Thoracic aorta (tissue), 2 donors: ENCODE results near the gene INHBE. TPM values are rescaled to one million over a fixed set of nuclear protein-coding genes. Genes with fewer than 3 reads are reported as not detected.

Experiments used
- ATAC-seq: fragments of 150-250 bp; one replicate; pipeline ENCODE4 v1.8.0; 2017; ENCODE audit warnings: low read depth; ENCODE audit not compliant: insufficient number of reproducible peaks, low FRiP score
- DNase-seq: peaks from one replicate; pipeline ENCODE4 v3.0.0-alpha.2; 2020; ENCODE audit warnings: low spot score
- H3K27ac ChIP-seq, 2 donors: fragments of 200-600 bp; sonication (generic); 1 replicate in 1 of 2; 2 replicates in 1 of 2; pipeline ENCODE4 v1.5.1; 2016; ENCODE audit warnings: mild to moderate bottlenecking in 2 of 2, moderate library complexity in 2 of 2
- H3K27me3 ChIP-seq: fragments of 200-600 bp; sonication (generic); replicated peaks from 2 replicates; pipeline ENCODE4 v1.6.0; 2016; ENCODE audit warnings: mild to moderate bottlenecking; ENCODE audit not compliant: insufficient read depth
- H3K36me3 ChIP-seq: fragments of 200-600 bp; sonication (generic); one replicate; pipeline ENCODE4 v1.5.1; 2016
- H3K4me1 ChIP-seq, 2 donors: fragments of 200-600 bp; sonication (generic); 1 replicate in 1 of 2; 2 replicates in 1 of 2; pipeline versions ENCODE4 v1.5.1 to v1.6.0; 2016; ENCODE audit warnings: low read depth in 2 of 2, mild to moderate bottlenecking in 1 of 2; ENCODE audit not compliant: control insufficient read depth in 1 of 2
- H3K4me3 ChIP-seq: fragments of 200-600 bp; sonication (generic); 2 replicates; pipeline ENCODE4 v1.5.1; 2016; ENCODE audit warnings: mild to moderate bottlenecking
- H3K9me3 ChIP-seq: fragments of 200-600 bp; sonication (generic); 2 replicates; pipeline ENCODE4 v1.5.1; 2016
- total RNA-seq, 2 donors: library from RNA; depleted of rRNA; stranded (reverse); fragments of >200 nt; gene quantifications; one replicate each; pipeline versions ENCODE4 v1.1.0 to v1.2.3, GENCODE V29; 2016
- TF ChIP-seq, protein P1 (sequence below): fragments of 200-600 bp; sonication (generic); IDR thresholded peaks from one replicate; pipeline ENCODE4 v1.5.1; 2019; ENCODE audit warnings: antibody characterized with exemption

INHBE gene
- total RNA-seq, 2 donors from 2014 or later, result not detected

DNA sequence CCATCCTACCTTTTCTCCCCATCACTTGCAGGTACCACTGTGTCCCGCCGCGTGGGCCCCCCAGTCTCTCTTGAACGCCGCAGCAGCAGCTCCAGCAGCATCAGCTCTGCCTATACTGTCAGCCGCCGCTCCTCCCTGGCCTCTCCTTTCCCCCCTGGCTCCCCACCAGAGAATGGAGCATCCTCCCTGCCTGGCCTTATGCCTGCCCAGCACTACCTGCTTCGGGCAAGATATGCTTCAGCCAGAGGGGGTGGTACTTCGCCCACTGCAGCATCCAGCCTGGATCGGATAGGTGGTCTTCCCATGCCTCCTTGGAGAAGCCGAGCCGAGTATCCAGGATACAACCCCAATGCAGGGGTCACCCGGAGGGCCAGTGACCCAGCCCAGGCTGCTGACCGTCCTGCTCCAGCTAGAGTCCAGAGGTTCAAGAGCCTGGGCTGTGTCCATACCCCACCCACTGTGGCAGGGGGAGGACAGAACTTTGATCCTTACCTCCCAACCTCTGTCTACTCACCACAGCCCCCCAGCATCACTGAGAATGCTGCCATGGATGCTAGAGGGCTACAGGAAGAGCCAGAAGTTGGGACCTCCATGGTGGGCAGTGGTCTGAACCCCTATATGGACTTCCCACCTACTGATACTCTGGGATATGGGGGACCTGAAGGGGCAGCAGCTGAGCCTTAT, 15.3 kb downstream of the INHBE start:
- Histone ChIP-seq H3K4me1 (peaks cover 6 to 7% of the 10 kb centered on the region in 2 donors), H3K9me3 (no peaks in the 10 kb centered on the region), H3K36me3 (no peaks in the 10 kb centered on the region), H3K27me3 (no peaks in the 10 kb centered on the region), H3K27ac (no peak overlapping the region), H3K4me3 (no peak overlapping the region)
- no peak for ATAC-seq
- DNase-seq, result no peak
- TF ChIP-seq, protein P1, sequence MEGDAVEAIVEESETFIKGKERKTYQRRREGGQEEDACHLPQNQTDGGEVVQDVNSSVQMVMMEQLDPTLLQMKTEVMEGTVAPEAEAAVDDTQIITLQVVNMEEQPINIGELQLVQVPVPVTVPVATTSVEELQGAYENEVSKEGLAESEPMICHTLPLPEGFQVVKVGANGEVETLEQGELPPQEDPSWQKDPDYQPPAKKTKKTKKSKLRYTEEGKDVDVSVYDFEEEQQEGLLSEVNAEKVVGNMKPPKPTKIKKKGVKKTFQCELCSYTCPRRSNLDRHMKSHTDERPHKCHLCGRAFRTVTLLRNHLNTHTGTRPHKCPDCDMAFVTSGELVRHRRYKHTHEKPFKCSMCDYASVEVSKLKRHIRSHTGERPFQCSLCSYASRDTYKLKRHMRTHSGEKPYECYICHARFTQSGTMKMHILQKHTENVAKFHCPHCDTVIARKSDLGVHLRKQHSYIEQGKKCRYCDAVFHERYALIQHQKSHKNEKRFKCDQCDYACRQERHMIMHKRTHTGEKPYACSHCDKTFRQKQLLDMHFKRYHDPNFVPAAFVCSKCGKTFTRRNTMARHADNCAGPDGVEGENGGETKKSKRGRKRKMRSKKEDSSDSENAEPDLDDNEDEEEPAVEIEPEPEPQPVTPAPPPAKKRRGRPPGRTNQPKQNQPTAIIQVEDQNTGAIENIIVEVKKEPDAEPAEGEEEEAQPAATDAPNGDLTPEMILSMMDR, result no peak

DNA sequence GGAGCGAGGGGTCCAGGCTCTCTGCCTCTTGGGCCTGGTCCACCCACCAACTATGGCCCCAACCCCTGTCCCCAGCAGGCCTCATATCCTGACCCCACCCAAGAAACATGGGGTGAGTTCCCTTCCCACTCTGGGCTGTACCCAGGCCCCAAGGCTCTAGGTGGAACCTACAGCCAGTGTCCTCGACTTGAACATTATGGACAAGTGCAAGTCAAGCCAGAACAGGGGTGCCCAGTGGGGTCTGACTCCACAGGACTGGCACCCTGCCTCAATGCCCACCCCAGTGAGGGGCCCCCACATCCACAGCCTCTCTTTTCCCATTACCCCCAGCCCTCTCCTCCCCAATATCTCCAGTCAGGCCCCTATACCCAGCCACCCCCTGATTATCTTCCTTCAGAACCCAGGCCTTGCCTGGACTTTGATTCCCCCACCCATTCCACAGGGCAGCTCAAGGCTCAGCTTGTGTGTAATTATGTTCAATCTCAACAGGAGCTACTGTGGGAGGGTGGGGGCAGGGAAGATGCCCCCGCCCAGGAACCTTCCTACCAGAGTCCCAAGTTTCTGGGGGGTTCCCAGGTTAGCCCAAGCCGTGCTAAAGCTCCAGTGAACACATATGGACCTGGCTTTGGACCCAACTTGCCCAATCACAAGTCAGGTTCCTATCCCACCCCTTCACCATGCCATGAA, 16.0 kb downstream of the INHBE start:
- ATAC-seq (no peak), DNase-seq (no peak)
- Histone ChIP-seq H3K4me3 (no peak overlapping the region), H3K4me1 (peaks cover 13 to 14% of the 10 kb centered on the region in 2 donors), H3K9me3 (no peaks in the 10 kb centered on the region), H3K36me3 (no peaks in the 10 kb centered on the region), H3K27ac (no peak overlapping the region), H3K27me3 (no peaks in the 10 kb centered on the region)
- TF ChIP-seq, protein P1, result no peak

DNA sequence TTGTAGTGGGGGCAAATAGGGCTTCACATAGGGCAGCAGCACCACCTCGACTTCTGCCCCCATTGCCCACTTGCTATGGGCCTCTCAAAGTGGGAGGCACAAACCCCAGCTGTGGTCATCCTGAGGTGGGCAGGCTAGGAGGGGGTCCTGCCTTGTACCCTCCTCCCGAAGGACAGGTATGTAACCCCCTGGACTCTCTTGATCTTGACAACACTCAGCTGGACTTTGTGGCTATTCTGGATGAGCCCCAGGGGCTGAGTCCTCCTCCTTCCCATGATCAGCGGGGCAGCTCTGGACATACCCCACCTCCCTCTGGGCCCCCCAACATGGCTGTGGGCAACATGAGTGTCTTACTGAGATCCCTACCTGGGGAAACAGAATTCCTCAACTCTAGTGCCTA, 16.6 kb downstream of the INHBE start:
- H3K27ac ChIP-seq, result no peak overlapping the region
- DNase-seq (no peak), ATAC-seq (no peak)
- TF ChIP-seq, protein P1, result no peak
- H3K4me1 ChIP-seq, result peaks cover 15 to 17% of the 10 kb centered on the region in 2 donors
- H3K4me3 ChIP-seq, result no peak overlapping the region
- no peaks in the 10 kb centered on the region for H3K36me3 ChIP-seq
- no peaks in the 10 kb centered on the region for H3K27me3 ChIP-seq
- H3K9me3 ChIP-seq, result no peaks in the 10 kb centered on the region

- no peak overlapping the region for H3K4me3 ChIP-seq
- TF ChIP-seq, protein P1, result no peak
- H3K27ac ChIP-seq, result no peak overlapping the region
- no peaks in the 10 kb centered on the region for H3K27me3 ChIP-seq
- ATAC-seq (no peak), DNase-seq (no peak)
- H3K36me3 ChIP-seq, result no peaks in the 10 kb centered on the region
- H3K9me3 ChIP-seq, result no peaks in the 10 kb centered on the region
- peaks cover 15 to 17% of the 10 kb centered on the region in 2 donors for H3K4me1 ChIP-seq
Observed at GRCh38 chr12:57472391-57472790, 17.3 kb downstream of the INHBE start.

- Histone ChIP-seq H3K27me3 (no peaks in the 10 kb centered on the region), H3K4me1 (peaks cover 15 to 17% of the 10 kb centered on the region in 2 donors), H3K27ac (no peak overlapping the region), H3K36me3 (no peaks in the 10 kb centered on the region), H3K9me3 (no peaks in the 10 kb centered on the region), H3K4me3 (no peak overlapping the region)
- no peak for DNase-seq
- TF ChIP-seq, protein P1, result no peak
- ATAC-seq, result no peak
Observed at GRCh38 chr12:57473392-57473791, 18.3 kb downstream of the INHBE start.
